Chondrocyte (in vitro differentiated cells): ENCODE data around the gene SPATS2. TPM values are rescaled to one million over a fixed set of nuclear protein-coding genes. Genes with fewer than 3 reads are reported as not detected.
"Not testable (repeated sequence)": the region's sequence is repeated elsewhere in the genome, so short reads cannot be mapped to it uniquely, and the experiment has no call there.

Source experiments
- DNase-seq: peaks from one replicate; pipeline ENCODE4 v3.0.0; 2021; ENCODE audit warnings: mixed read lengths, low spot score
- H3K27ac Mint-ChIP-seq: one replicate; pipeline ENCODE4 v1.8.0; 2021; ENCODE audit warnings: mild to moderate bottlenecking, moderate library complexity, mixed read lengths; ENCODE audit not compliant: unreplicated experiment
- H3K27me3 Mint-ChIP-seq: 2 replicates; pipeline ENCODE4 v1.8.0; 2021; ENCODE audit warnings: low read depth, mixed read lengths
- H3K36me3 Mint-ChIP-seq: 2 replicates; pipeline ENCODE4 v1.8.0; 2021; ENCODE audit warnings: low read depth, mixed read lengths
- H3K4me1 Mint-ChIP-seq: 2 replicates; pipeline ENCODE4 v1.8.0; 2021; ENCODE audit warnings: low read depth, mild to moderate bottlenecking, mixed read lengths
- H3K4me3 Mint-ChIP-seq: one replicate; pipeline ENCODE4 v1.8.0; 2021; ENCODE audit warnings: mild to moderate bottlenecking, moderate library complexity, mixed read lengths; ENCODE audit not compliant: unreplicated experiment
- H3K9me3 Mint-ChIP-seq: 2 replicates; pipeline ENCODE4 v1.8.0; 2021; ENCODE audit warnings: low read depth, mixed read lengths
- total RNA-seq: library from RNA; stranded (reverse); gene quantifications from 3 replicates; pipeline ENCODE4 v1.2.1, GENCODE V29; 2021
- TF ChIP-seq, protein P1 (sequence below): fragments of 200-600 bp; sonication (generic); IDR thresholded peaks from 2 replicates; pipeline ENCODE4 v1.5.0; 2021; ENCODE audit warnings: antibody characterized with exemption, mild to moderate bottlenecking, moderate library complexity

Gene SPATS2
- total RNA-seq, 1 donor from 2014 or later: 24.2 TPM

DNA sequence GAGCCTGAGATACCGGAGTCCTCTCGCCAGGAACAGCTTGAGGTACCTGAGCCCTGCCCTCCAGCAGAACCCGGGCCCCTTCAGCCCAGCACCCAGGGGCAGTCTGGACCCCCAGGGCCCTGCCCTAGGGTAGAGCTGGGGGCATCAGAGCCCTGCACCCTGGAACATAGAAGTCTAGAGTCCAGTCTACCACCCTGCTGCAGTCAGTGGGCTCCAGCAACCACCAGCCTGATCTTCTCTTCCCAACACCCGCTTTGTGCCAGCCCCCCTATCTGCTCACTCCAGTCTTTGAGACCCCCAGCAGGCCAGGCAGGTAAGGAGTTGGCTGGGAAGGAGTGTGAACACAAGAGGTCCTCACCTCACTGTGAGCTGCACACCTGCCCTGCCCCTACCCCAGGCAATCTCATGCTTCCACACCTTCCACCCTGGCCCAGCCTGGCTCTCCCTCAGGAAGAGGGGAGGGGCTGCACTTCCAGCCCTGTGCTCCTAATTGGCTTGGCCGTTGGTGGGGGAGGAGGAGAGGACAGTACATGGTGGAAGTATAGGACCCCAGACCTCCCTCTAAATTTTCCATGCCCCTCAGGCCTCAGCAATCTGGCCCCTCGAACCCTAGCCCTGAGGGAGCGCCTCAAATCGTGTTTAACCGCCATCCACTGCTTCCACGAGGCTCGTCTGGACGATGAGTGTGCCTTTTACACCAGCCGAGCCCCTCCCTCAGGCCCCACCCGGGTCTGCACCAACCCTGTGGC is 36.5 kb upstream of the SPATS2 start:
- peaks cover 3% of the 10 kb centered on the region for H3K4me1 Mint-ChIP-seq
- H3K36me3 Mint-ChIP-seq: peaks cover 2% of the 10 kb centered on the region
- H3K9me3 Mint-ChIP-seq: no peaks in the 10 kb centered on the region
- no peak overlapping the region for H3K4me3 Mint-ChIP-seq
- DNase-seq: no peak
- no peaks in the 10 kb centered on the region for H3K27me3 Mint-ChIP-seq
- no peak overlapping the region for H3K27ac Mint-ChIP-seq
- TF ChIP-seq, protein P1, sequence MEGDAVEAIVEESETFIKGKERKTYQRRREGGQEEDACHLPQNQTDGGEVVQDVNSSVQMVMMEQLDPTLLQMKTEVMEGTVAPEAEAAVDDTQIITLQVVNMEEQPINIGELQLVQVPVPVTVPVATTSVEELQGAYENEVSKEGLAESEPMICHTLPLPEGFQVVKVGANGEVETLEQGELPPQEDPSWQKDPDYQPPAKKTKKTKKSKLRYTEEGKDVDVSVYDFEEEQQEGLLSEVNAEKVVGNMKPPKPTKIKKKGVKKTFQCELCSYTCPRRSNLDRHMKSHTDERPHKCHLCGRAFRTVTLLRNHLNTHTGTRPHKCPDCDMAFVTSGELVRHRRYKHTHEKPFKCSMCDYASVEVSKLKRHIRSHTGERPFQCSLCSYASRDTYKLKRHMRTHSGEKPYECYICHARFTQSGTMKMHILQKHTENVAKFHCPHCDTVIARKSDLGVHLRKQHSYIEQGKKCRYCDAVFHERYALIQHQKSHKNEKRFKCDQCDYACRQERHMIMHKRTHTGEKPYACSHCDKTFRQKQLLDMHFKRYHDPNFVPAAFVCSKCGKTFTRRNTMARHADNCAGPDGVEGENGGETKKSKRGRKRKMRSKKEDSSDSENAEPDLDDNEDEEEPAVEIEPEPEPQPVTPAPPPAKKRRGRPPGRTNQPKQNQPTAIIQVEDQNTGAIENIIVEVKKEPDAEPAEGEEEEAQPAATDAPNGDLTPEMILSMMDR: no peak

DNA sequence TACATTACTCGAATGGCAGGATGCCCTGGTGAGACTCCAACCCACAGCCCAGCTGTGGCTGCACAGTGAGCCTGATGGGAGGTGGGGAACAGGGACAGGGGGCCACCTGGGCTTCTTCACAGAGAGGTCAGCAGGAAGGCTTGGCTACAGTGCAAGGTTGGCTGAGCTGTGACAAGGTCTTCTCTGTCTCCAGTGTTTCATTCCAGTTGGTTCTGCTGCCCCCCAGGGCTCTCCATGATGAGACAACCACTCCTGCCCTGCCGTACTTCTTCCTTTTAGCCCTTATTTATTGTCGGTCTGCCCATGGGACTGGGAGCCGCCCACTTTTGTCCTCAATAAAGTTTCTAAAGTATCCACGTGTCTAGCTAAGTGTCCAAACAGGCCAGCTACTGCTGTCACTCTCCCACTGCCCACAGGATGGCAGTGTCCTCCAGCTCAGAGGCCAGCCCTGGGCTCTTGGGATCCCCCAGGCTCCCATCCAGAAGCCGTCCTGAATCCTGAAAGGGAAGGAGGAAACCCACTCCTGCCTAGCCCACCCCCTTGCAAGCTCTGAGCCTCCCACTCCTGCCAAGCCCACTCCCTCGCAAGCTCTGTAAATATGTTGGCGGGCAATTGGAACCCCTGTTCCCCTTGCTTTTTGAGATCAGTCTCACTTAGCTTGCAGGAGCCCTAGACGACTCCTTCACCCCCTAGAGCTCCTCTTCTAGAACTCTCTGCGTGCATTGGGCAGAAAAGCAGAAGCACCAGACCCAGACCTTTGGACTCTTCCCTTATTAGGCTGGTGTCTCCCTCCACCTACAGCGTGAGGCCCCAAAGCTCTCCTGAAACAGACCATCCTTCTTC is 35.7 kb upstream of the SPATS2 start:
- Mint-ChIP-seq H3K27me3 (no peaks in the 10 kb centered on the region), H3K36me3 (peaks cover 2% of the 10 kb centered on the region), H3K4me3 (no peak overlapping the region), H3K4me1 (peaks cover 3% of the 10 kb centered on the region), H3K27ac (peak overlapping the region; percentile 73), H3K9me3 (no peaks in the 10 kb centered on the region)
- TF ChIP-seq, protein P1: peak; percentile 87
- no peak for DNase-seq

DNA sequence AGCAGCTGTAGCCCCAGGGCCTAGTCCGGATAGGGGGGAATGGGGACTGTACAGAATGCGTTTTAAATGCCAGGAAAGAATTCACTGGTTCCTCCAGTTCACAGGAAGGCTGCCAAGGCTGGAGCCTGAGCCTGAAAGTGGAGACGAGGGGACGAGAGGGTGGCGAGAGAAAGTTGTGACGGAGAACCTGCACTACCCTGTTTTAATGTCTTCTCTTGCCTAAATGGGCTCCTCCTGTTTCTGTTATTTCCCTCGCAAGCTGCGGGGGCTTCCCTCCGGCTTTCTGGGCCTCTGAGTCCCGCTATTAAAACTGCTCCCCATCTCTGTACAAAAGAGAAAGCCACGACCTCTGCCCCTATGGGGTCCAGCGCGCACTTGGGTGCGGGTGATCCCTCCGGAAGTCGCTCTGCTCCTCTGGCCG is 34.8 kb upstream of the SPATS2 start:
- peaks cover 10% of the 10 kb centered on the region for H3K4me1 Mint-ChIP-seq
- DNase-seq: no peak
- H3K36me3 Mint-ChIP-seq: peaks cover 2% of the 10 kb centered on the region
- H3K27ac Mint-ChIP-seq: no peak overlapping the region
- TF ChIP-seq, protein P1: no peak
- no peak overlapping the region for H3K4me3 Mint-ChIP-seq
- H3K27me3 Mint-ChIP-seq: peaks cover 7% of the 10 kb centered on the region
- H3K9me3 Mint-ChIP-seq: no peaks in the 10 kb centered on the region

DNA sequence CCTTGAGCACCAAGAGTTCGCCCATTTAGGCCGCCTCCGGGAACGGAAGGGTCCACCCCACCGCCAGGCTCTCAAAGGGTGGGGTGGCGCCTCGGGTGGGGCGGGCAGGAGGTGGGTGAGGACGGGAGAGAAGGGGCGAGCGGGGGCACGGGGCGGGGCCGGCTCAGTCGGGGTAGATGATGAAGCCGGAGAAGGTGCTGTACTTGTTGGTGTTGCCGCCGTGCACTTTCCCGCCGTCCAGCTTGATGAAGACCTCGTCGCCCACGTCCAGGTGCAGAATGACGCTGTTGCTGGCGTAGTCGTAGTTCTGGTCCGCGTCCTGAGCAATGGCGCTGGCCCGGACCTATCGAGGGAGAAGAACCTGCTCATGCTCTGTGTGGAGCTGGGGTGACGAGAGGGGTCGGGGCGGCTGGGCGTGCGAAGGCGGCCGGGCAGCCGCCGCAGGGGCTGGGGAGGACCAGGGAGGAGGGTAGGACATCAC is 34.3 kb upstream of the SPATS2 start:
- TF ChIP-seq, protein P1: no peak
- H3K36me3 Mint-ChIP-seq: no peaks in the 10 kb centered on the region
- peaks cover 10% of the 10 kb centered on the region for H3K4me1 Mint-ChIP-seq
- DNase-seq: no peak
- no peak overlapping the region for H3K27ac Mint-ChIP-seq
- H3K27me3 Mint-ChIP-seq: peaks cover 10% of the 10 kb centered on the region
- H3K9me3 Mint-ChIP-seq: no peaks in the 10 kb centered on the region
- H3K4me3 Mint-ChIP-seq: no peak overlapping the region

DNA sequence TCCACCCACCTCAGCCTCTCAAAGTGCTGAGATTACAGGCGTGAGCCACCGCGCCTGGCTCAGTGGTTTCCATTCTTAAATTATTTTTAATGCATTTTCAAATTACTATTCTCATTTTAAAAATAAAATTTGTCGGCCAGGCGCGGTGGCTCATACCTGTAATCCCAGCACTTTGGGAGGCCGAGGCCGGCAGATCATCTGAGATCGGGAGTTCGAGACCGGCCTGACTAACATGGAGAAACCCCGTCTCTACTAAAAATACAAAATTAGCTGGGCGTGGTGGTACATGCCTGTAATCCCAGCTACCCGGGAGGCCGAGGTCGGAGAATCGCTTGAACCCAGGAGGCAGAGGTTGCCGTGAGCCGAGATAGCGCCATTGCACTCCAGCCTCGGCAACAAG is 33.5 kb upstream of the SPATS2 start:
- not testable (repeated sequence) for H3K4me3 Mint-ChIP-seq, H3K27ac Mint-ChIP-seq, DNase-seq, H3K36me3 Mint-ChIP-seq, H3K9me3 Mint-ChIP-seq
- peaks cover 11% of the 10 kb centered on the region for H3K27me3 Mint-ChIP-seq
- H3K4me1 Mint-ChIP-seq: peaks cover 12% of the 10 kb centered on the region
